ENCODE results near the gene ZMAT5. TPM values are rescaled to one million over a fixed set of nuclear protein-coding genes. Genes with fewer than 3 reads are reported as not detected.
"Not testable (repeated sequence)": the region's sequence is repeated elsewhere in the genome, so short reads cannot be mapped to it uniquely, and the experiment has no call there.

Gene ZMAT5
- total and polyA plus RNA-seq, 7 donors, result 13.2 to 33.7 (median 24.6) TPM

DNA sequence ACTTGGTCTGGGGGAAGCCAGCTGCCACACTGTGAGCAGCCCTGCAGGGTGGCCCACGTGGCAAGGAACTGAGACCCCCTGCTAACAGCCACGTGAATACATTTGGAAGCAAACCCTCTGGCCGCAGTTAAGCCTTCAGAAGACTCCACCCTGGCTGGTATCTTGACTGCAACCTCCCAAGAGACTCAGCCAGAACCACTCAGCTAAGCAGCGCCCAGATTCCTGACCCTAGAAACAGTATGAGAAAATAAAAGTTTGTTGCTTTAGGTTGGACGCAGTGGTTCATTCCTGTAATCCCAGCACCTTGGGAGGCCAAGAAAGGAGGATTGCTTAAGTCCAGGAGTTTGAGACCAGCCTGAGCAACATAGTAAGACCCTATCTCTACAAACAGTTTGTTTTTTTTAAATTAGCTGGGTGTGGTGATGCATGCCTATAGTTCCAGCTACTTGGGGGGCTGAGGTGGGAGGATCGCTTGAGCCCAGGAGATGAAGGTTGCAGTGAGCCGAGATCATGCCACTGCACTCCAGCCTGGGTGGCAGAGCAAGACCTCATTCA lies 8.7 kb downstream of the ZMAT5 start:
- Histone ChIP-seq H3K27ac (no peak overlapping the region), H3K27me3 (no peaks in the 10 kb centered on the region), H3K4me1 (no peaks in the 10 kb centered on the region), H3K9me3 (no peaks in the 10 kb centered on the region), H3K4me3 (no peak overlapping the region), H3K36me3 (peaks cover 0 to 10% (median 4%) of the 10 kb centered on the region in 4 donors)
- no peak for DNase-seq
- TF ChIP-seq POLR2AphosphoS5 (IDR thresholded peaks at IDR 0.05) (no peak), POLR2A (IDR thresholded peaks at IDR 0.05) (no peak), EP300 (IDR thresholded peaks at IDR 0.05) (no peak)
- TF ChIP-seq, protein P1, sequence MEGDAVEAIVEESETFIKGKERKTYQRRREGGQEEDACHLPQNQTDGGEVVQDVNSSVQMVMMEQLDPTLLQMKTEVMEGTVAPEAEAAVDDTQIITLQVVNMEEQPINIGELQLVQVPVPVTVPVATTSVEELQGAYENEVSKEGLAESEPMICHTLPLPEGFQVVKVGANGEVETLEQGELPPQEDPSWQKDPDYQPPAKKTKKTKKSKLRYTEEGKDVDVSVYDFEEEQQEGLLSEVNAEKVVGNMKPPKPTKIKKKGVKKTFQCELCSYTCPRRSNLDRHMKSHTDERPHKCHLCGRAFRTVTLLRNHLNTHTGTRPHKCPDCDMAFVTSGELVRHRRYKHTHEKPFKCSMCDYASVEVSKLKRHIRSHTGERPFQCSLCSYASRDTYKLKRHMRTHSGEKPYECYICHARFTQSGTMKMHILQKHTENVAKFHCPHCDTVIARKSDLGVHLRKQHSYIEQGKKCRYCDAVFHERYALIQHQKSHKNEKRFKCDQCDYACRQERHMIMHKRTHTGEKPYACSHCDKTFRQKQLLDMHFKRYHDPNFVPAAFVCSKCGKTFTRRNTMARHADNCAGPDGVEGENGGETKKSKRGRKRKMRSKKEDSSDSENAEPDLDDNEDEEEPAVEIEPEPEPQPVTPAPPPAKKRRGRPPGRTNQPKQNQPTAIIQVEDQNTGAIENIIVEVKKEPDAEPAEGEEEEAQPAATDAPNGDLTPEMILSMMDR (IDR thresholded peaks at IDR 0.05), result no peak
- 90 to 93% methylated on average over 7 of the region's 7 CpGs for WGBS, 2 donors
- intact Hi-C loops (cut with DNase I), result no loop called here

DNA sequence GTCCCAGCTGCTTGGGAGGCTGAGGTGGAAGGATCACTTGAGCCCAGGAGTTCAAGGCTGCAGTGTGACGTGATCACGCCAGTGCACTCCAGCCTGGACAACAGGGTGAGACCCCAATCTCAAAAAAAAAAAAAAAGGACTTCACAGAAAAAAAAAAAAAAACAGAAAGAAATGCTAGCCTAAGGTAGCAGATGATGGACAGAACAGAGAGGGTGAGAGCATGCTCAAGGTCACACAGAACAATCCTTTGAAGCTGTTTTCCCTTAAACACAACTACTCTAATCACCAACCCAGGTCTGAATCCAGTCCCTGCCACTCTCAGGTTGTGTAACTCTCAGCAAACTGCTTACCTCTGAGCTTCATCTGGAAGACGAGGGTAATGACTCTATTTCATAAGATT lies 9.7 kb downstream of the ZMAT5 start:
- H3K9me3 ChIP-seq, result no peaks in the 10 kb centered on the region
- no peaks in the 10 kb centered on the region for H3K27me3 ChIP-seq
- peaks cover 0 to 10% (median 4%) of the 10 kb centered on the region in 4 donors for H3K36me3 ChIP-seq
- no peak overlapping the region for H3K27ac ChIP-seq
- no peak overlapping the region for H3K4me3 ChIP-seq
- intact Hi-C loops (cut with DNase I), result no loop called here
- no peak for DNase-seq
- no peaks in the 10 kb centered on the region for H3K4me1 ChIP-seq
- WGBS, 2 donors, result 94 to 95% methylated on average over 3 of the region's 3 CpGs
- TF ChIP-seq, protein P1 (IDR thresholded peaks at IDR 0.05), result no peak
- TF ChIP-seq POLR2A (IDR thresholded peaks at IDR 0.05) (no peak), POLR2AphosphoS5 (IDR thresholded peaks at IDR 0.05) (no peak), EP300 (IDR thresholded peaks at IDR 0.05) (no peak)

DNA sequence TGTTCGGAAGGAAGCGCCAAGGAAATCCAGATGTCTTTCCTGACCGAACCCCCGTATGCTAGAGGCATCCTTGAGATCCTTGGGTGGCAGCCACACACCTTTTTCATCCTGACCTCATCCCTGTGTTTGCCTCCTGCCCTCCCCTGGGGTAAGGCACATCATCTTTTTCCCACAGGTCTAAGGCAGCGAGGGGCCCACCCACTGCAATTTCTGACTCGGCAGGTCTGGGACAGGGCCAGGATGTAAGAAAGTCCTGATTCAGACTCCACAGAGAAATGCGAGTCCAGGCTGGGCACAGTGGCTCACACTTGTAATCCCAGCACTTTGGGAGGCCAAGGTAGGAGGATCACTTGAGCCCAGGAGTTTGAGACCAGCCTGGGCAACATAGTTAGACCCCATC lies 10.5 kb downstream of the ZMAT5 start:
- no peaks in the 10 kb centered on the region for H3K9me3 ChIP-seq
- intact Hi-C loops (cut with DNase I), result no loop called here
- no peaks in the 10 kb centered on the region for H3K4me1 ChIP-seq
- no peak for DNase-seq
- H3K27me3 ChIP-seq, result no peaks in the 10 kb centered on the region
- H3K4me3 ChIP-seq, result no peak overlapping the region
- peaks cover 0 to 10% (median 4%) of the 10 kb centered on the region in 4 donors for H3K36me3 ChIP-seq
- 64 to 91% methylated on average over 7 of the region's 7 CpGs for WGBS, 2 donors
- TF ChIP-seq EP300 (IDR thresholded peaks at IDR 0.05) (no peak), POLR2A (IDR thresholded peaks at IDR 0.05) (no peak), POLR2AphosphoS5 (IDR thresholded peaks at IDR 0.05) (no peak)
- TF ChIP-seq, protein P1 (IDR thresholded peaks at IDR 0.05), result no peak
- no peak overlapping the region for H3K27ac ChIP-seq

DNA sequence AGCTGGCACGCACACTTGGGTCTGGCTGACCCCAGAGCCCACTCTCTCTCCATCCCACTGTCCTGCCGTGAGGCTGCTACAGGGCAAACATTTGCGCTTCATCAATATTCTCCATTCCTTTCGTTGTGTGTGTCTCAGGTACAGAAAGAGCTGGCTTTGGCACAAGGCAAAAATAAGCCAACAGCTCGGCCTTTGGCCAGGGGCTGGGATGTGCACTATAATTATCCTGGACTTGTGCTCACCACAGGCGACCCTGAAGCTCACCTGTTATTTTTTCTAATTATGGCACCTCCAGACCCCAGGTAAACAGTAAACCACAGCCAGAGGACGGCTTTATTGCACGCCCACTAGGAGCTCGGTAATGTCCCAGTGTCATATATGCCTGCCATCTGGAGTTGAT lies 10.9 kb downstream of the ZMAT5 start:
- WGBS, 2 donors, result 77 to 90% methylated on average over 9 of the region's 9 CpGs
- Histone ChIP-seq H3K4me3 (no peak overlapping the region), H3K27ac (no peak overlapping the region), H3K27me3 (no peaks in the 10 kb centered on the region), H3K4me1 (no peaks in the 10 kb centered on the region), H3K36me3 (peaks cover 0 to 10% (median 4%) of the 10 kb centered on the region in 4 donors), H3K9me3 (no peaks in the 10 kb centered on the region)
- intact Hi-C loops (cut with DNase I), result no loop called here
- DNase-seq, result no peak
- no peak for TF ChIP-seq EP300 (IDR thresholded peaks at IDR 0.05)
- TF ChIP-seq, protein P1 (IDR thresholded peaks at IDR 0.05), result no peak
- no peak for TF ChIP-seq POLR2A (IDR thresholded peaks at IDR 0.05)
- no peak for TF ChIP-seq POLR2AphosphoS5 (IDR thresholded peaks at IDR 0.05)

DNA sequence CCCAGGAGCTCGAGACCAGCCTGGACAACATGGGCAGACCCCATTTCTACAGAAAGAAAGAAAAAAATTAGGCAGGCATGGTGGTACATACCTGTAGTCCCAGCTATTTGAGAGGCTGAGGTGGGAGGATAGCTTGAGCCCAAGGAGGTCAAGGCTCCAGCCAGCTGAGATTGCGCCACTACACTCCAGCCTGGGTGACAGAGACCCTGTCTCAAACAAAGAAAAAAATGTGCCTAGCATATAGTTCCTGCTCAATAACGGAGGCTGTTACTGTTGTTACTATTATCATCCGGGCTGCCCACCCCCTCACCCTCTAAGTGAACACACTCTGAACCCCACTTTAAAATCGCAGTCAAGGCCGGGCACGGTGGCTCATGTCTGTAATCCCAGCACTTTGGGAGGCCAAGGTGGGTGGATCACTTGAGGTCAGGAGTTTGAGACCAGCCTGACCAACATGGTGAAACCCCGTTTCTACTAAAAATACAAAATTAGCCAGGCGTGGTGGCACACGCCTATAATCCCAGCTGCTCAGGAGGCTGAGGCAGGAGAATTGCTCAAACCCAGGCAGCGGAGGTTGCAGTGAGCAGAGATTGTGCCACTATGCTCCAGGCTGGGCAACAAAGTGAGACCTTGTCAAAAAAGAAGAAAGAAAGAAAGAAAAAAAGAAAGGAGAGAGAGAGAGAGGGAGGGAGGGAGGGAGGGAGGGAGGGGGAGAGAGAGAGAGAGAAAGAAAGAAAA lies 12.0 kb downstream of the ZMAT5 start:
- intact Hi-C loops (cut with DNase I); H3K4me3 ChIP-seq; DNase-seq; H3K27ac ChIP-seq; H3K9me3 ChIP-seq; H3K27me3 ChIP-seq; H3K4me1 ChIP-seq: not testable (repeated sequence)
- 89 to 90% methylated on average over 11 of the region's 11 CpGs for WGBS, 2 donors
- peaks cover 0 to 15% (median 6%) of the 10 kb centered on the region in 4 donors for H3K36me3 ChIP-seq

Data from sigmoid colon (tissue), 7 donors.